ENCODE measurements around the gene CELF2. TPM values are rescaled to one million over a fixed set of nuclear protein-coding genes. Genes with fewer than 3 reads are reported as not detected.

CELF2 gene
- total RNA-seq, 6 donors from 2014 or later = 82.7 to 193 (median 120) TPM

DNA sequence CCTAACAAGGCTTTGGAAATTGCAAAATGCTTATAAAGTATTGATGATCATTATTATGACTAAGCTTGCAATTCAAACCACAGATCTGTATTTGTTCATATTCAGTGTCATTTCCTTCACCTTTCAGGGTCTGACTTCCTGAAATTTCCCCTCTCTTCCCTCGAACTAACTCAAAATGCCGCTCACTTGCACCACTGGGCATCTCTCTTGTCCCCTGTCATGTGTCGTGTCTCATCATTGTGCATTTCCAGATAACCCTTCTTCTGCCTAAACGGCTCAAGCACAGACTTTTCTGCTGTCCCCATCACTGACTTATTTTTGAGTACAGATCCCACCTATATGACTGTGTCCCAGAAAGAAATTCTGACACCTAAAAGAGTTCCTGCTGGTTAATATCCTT lies 41.0 kb upstream of the CELF2 start:
- no peak for ATAC-seq (ENCODE audit: low FRiP score in 2 of 2)
- Histone ChIP-seq H3K36me3 (no peaks in the 10 kb centered on the region), H3K27me3 (no peaks in the 10 kb centered on the region), H3K27ac (no peak overlapping the region), H3K9me3 (no peaks in the 10 kb centered on the region), H3K4me3 (no peak overlapping the region), H3K4me1 (no peaks in the 10 kb centered on the region)
- DNase-seq = no peak
- 68 to 83% methylated on average over 4 of the region's 4 CpGs for WGBS, 2 donors
- TF ChIP-seq EP300 (IDR thresholded peaks at IDR 0.05) (no peak), POLR2AphosphoS5 (IDR thresholded peaks at IDR 0.05) (no peak), POLR2A (IDR thresholded peaks at IDR 0.05) (no peak)
- TF ChIP-seq, protein P1, sequence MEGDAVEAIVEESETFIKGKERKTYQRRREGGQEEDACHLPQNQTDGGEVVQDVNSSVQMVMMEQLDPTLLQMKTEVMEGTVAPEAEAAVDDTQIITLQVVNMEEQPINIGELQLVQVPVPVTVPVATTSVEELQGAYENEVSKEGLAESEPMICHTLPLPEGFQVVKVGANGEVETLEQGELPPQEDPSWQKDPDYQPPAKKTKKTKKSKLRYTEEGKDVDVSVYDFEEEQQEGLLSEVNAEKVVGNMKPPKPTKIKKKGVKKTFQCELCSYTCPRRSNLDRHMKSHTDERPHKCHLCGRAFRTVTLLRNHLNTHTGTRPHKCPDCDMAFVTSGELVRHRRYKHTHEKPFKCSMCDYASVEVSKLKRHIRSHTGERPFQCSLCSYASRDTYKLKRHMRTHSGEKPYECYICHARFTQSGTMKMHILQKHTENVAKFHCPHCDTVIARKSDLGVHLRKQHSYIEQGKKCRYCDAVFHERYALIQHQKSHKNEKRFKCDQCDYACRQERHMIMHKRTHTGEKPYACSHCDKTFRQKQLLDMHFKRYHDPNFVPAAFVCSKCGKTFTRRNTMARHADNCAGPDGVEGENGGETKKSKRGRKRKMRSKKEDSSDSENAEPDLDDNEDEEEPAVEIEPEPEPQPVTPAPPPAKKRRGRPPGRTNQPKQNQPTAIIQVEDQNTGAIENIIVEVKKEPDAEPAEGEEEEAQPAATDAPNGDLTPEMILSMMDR (IDR thresholded peaks at IDR 0.05) = no peak

DNA sequence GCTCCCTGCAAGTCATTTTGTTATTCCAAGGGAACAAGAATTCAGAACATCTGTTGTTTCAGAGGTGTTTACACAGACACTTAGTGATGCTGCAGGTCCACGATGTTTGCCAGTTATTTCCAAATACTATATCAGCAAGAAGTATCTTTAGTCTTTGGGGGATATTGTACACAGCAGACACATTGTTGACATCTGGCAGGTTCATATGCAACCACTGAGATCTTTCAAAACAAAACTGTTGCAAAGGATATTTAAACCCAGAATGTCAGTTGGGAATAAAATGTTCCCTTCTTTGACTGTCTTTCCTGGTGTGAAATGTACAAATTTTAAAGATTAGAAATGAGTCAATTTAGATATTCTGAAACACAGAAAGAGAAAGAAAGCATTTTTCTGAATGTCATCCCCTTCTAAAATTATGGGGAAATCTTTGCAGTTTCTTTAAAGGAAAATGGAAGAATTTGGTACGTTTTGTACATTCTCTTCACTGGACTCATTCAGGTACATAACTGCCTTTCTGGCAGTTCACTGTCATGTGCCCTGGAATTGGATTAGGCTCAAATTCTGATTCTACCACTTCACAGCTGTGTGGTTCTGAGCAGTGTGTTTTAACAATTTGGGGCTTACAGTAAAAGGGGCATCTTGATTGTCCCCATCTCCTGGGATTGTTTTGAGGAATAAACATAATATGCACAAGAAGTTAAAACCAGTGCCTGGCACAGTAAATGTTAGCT lies 40.3 kb upstream of the CELF2 start:
- no peak overlapping the region for H3K4me3 ChIP-seq
- DNase-seq (no peak), ATAC-seq (ENCODE audit: low FRiP score in 2 of 2) (peak in 1 of 2 donors; percentile 55)
- peak overlapping the region in 1 of 4 donors; percentile 13 for H3K27ac ChIP-seq
- no peaks in the 10 kb centered on the region for H3K4me1 ChIP-seq
- H3K27me3 ChIP-seq = no peaks in the 10 kb centered on the region
- peak in 1 of 2 donors; percentile 29 for TF ChIP-seq POLR2AphosphoS5 (IDR thresholded peaks at IDR 0.05)
- TF ChIP-seq POLR2A (IDR thresholded peaks at IDR 0.05) = no peak
- TF ChIP-seq, protein P1 (IDR thresholded peaks at IDR 0.05) = no peak
- peak in 1 of 4 donors; percentile 50 for TF ChIP-seq EP300 (IDR thresholded peaks at IDR 0.05)
- no peaks in the 10 kb centered on the region for H3K9me3 ChIP-seq
- no peaks in the 10 kb centered on the region for H3K36me3 ChIP-seq
- 45 to 52% methylated on average over 2 of the region's 2 CpGs for WGBS, 2 donors

DNA sequence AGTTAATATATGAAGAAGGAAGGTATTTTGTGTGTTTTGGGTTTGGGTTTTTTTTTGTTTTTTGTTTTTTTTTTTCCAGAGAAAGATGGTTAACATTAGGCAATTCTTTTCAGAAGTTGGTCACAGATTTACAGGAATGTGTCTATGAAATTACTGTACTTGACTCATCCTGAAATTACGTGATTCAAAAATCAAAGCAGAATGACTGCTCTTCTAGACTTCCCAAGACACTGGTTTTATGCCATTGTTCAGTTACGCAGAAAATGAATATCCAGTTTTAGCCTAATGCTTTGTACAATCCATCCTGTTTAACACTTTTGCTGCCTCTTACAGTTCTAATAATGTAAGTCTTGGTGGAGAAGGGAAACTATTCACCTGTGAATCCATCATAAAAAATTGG lies 39.7 kb upstream of the CELF2 start:
- H3K9me3 ChIP-seq = no peaks in the 10 kb centered on the region
- H3K4me3 ChIP-seq = no peak overlapping the region
- peak in 1 of 2 donors; percentile 77 for ATAC-seq (ENCODE audit: low FRiP score in 2 of 2)
- H3K27me3 ChIP-seq = no peaks in the 10 kb centered on the region
- DNase-seq = no peak
- TF ChIP-seq EP300 (IDR thresholded peaks at IDR 0.05) (no peak), POLR2A (IDR thresholded peaks at IDR 0.05) (no peak), POLR2AphosphoS5 (IDR thresholded peaks at IDR 0.05) (no peak)
- TF ChIP-seq, protein P1 (IDR thresholded peaks at IDR 0.05) = no peak
- no peaks in the 10 kb centered on the region for H3K36me3 ChIP-seq
- peak overlapping the region in 1 of 4 donors; percentile 13 for H3K27ac ChIP-seq
- H3K4me1 ChIP-seq = no peaks in the 10 kb centered on the region
- WGBS, 2 donors = 78 to 86% methylated on average over 2 of the region's 2 CpGs

DNA sequence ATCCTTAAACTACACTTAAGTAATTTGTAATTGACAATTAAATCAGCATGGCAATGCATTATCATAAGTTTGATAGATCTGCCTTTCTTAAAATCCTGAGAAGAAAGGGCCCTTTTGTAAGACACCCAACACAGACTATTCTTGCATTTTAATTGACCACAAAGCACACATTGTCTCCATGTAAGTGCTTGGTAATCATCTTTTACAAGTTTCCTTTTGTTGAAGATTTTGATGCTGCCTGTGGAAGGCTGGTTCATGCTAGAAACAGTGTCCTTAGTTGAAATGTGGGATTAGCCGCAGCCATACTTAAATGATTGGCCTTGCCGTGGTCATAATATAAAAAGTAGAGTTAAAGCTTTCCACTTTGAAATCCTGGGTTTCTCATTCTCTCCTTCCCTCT lies 32.3 kb upstream of the CELF2 start:
- H3K9me3 ChIP-seq = no peaks in the 10 kb centered on the region
- H3K4me1 ChIP-seq = no peaks in the 10 kb centered on the region
- DNase-seq (no peak), ATAC-seq (ENCODE audit: low FRiP score in 2 of 2) (no peak)
- no peak for TF ChIP-seq POLR2A (IDR thresholded peaks at IDR 0.05)
- TF ChIP-seq EP300 (IDR thresholded peaks at IDR 0.05) = no peak
- no peak for TF ChIP-seq POLR2AphosphoS5 (IDR thresholded peaks at IDR 0.05)
- TF ChIP-seq, protein P1 (IDR thresholded peaks at IDR 0.05) = no peak
- H3K27me3 ChIP-seq = no peaks in the 10 kb centered on the region
- H3K27ac ChIP-seq = no peak overlapping the region
- no peaks in the 10 kb centered on the region for H3K36me3 ChIP-seq
- H3K4me3 ChIP-seq = no peak overlapping the region
- whole genome bisulfite sequencing, 2 donors = 84 to 93% methylated on average over 2 of the region's 2 CpGs

DNA sequence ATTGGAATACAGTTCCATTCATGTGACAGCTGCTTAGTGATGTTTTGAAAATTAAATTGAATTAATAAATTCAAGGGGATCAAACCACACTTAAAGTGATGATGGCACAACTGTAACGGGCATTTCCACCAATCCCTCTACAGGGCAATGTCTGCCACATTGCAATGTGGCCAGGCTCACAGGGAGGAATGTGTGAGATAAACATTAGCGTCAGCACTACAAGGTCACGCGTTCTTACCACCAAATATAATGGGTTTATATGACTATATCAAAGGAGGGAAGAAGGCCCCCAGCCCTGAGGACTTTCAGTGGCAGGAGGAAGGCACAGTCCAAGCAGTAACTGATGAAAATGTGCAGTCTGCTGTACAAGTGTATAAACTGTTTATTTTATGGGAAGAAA lies 31.1 kb upstream of the CELF2 start:
- ATAC-seq (ENCODE audit: low FRiP score in 2 of 2) (no peak), DNase-seq (no peak)
- no peak for TF ChIP-seq POLR2AphosphoS5 (IDR thresholded peaks at IDR 0.05)
- 65 to 72% methylated on average over 4 of the region's 4 CpGs for WGBS, 2 donors
- Histone ChIP-seq H3K27me3 (no peaks in the 10 kb centered on the region), H3K36me3 (no peaks in the 10 kb centered on the region), H3K27ac (no peak overlapping the region), H3K4me1 (no peaks in the 10 kb centered on the region), H3K4me3 (no peak overlapping the region), H3K9me3 (no peaks in the 10 kb centered on the region)
